Kidney tubule cell (primary cell): ENCODE measurements around the gene COL8A1.

Source experiments
- DNase-seq: peaks from one replicate; pipeline ENCODE4 v3.0.0-alpha.2; 2018; ENCODE audit warnings: low spot score

COL8A1 gene

DNA sequence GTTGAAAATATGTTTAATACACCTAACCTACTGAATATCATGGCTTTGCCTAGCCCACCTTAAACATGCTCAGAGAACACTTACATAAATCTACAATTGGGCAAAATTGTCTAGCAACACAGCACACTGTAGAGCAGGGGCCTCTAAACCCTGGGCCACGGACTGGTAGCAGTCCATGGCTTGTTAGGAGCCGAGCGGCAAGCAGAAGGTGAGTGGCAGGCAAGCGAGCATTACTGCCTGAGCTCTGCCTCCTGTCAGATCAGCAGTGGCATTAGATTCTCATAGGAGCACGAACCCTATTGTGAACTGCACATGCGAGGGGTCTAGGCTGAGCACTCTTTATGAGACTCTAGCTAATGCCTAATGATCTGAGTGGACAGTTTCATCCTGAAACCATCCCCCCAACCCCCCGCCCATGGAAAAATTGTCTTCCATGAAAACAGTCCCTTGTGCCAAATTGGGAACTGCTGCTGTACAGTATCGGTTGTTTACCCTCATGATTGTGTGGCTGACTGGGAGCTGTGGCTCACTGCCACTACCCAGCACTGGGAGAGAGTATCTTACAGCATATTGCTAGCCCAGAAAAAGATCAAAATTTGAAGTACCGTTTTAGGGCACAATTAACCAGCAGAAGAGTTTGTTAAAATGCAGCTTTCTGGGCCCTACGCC lies 205.3 kb downstream of the COL8A1 start:
- DNase-seq, result no peak

DNA sequence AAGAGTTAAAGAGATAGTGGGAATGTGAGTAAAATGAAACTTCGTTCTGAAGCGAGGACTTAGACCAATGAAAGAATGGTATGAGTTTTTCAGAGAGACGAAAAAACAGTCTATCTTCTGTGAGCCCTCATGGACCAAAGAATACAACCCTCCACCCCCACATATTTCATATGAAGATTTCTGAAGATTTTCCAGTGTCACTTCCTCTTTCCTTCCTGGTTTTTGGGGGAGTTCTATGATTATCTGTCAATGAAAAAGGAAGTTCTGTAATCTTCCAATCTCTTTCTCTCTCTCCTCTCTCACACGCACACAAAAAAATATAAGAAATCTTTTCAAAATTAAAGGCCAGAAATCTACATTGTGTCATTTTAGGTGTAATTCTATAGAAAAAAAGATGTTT lies 206.9 kb downstream of the COL8A1 start:
- DNase-seq, result no peak

DNA sequence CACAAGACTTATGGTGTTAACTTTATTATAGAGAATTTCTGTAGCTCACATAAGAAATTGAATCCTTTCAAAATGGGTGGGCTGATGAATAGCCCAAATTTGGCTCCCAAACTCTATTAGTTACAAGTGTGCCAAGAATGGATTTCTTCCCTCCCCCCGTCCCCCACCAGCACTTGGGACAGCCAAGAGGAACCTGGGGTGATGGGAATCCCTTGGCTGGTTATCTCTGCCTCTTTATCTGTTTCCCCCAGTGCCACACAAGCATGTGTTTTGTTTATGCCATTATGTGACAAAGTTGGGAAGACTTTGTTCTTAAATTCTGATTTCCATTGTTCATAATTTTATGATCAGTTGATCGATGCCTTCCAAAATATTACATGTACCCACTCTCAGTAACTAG lies 207.6 kb downstream of the COL8A1 start:
- no peak for DNase-seq

DNA sequence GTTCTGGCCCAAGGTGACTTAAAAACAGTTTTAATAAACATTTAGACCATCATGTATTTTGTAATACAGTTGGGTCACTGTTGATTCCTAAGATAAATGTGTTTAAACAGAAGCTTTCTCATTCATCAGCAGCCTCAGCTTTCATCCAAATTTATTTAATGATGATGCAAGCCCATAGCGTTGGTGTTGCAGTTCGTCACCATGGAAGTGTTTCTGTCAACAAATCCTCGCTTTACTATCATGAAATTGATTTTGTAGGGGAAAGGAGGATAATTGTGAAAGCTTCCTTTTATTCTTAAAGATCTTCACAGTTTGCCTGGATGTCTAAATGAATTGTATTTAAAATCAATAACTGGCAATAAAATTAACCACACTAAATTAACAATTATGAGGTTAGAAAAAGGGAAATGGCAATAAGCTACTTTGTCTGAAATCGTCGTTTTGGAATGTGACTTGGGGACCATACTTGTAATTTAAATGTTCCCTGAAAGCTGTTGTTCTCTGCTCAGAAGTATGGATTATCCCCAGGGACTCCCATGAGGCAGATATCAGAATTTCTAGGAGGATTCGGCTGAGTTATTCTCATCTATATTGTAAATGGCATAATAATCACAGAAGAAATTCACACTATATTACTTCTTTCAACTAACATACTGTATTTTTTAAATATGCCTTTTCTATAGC lies 208.2 kb downstream of the COL8A1 start:
- DNase-seq, result no peak

DNA sequence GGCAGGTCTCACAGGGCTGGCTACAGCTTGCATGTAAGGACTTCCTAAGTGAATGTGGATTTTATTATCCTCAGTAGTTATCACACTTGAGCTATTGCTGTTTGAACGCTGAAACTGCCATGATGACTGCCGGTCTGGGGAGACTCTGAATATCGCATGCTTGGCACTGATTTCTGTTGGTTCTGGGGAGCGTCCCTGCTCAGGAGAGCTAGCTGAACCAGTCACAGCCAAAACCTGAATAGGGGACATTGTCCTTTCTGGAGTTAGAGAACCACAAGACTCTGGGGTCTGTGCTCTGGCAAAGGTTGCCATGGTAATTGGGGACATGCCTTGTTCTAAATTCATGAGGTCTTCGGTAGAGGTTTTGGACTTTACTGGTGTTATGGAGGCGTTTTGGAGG lies 210.0 kb downstream of the COL8A1 start:
- no peak for DNase-seq
